H1 (cell line): Measurements from ENCODE around the gene GMIP. TPM values are rescaled to one million over a fixed set of nuclear protein-coding genes. Genes with fewer than 3 reads are reported as not detected.

Source experiments
- CTCF ChIA-PET: fragments of 300-600 bp; sonication (Branson Sonifier 250); formaldehyde crosslinking; loops from one replicate; lab custom pipeline; 2021; ENCODE audit not compliant: partially characterized antibody; lab: Charles Lee
- POLR2A ChIA-PET: fragments of 300-600 bp; sonication (Branson Sonifier 250); formaldehyde crosslinking; loops from one replicate; lab custom pipeline; 2021; ENCODE audit warnings: inconsistent platforms; ENCODE audit not compliant: partially characterized antibody; lab: Charles Lee
- DNase-seq, 2 experiments: peaks; one replicate each; pipeline versions ENCODE4 v3.0.0 to v3.0.0-alpha.2; 2010 to 2022; ENCODE audit warnings: low spot score in 2 of 2, low read depth in 1 of 2, mixed read lengths in 1 of 2
- FAIRE-seq: peaks from 2 replicates; lab custom pipeline; 2011; peaks lifted over from hg19 to GRCh38; lab: Jason Lieb, UNC
- H2AFZ ChIP-seq: 2 replicates; pipeline ENCODE4 v1.8.1; 2012; ENCODE audit warnings: low read length, inconsistent platforms
- H2AK5ac ChIP-seq: 2 replicates; pipeline ENCODE4 v1.6.1; 2013; ENCODE audit warnings: low read depth, low read length
- H2BK120ac ChIP-seq: replicated peaks from 2 replicates; pipeline ENCODE3; 2013; ENCODE audit warnings: low read depth, low read length, inconsistent platforms
- H2BK12ac ChIP-seq: 2 replicates; pipeline ENCODE4 v1.6.1; 2013; ENCODE audit warnings: low read depth, low read length
- H2BK15ac ChIP-seq: 2 replicates; pipeline ENCODE4 v1.6.1; 2013; ENCODE audit warnings: low read length
- H2BK20ac ChIP-seq: 2 replicates; pipeline ENCODE4 v1.6.1; 2013; ENCODE audit warnings: low read length
- H2BK5ac ChIP-seq: 2 replicates; pipeline ENCODE4 v1.6.1; 2013; ENCODE audit warnings: low read depth, low read length
- H3K14ac ChIP-seq: 2 replicates; pipeline ENCODE4 v1.6.1; 2013; ENCODE audit warnings: inconsistent platforms; ENCODE audit not compliant: insufficient read length
- H3K18ac ChIP-seq: 2 replicates; pipeline ENCODE4 v1.6.1; 2013; ENCODE audit warnings: low read length; ENCODE audit errors: extremely low read depth
- H3K23ac ChIP-seq: 2 replicates; pipeline ENCODE4 v1.6.1; 2013; ENCODE audit warnings: inconsistent platforms; ENCODE audit not compliant: insufficient read length
- H3K23me2 ChIP-seq: 2 replicates; pipeline ENCODE4 v1.6.1; 2013; ENCODE audit warnings: low read depth, low read length
- H3K27ac ChIP-seq: 2 replicates; pipeline ENCODE4 v1.6.1; 2011; ENCODE audit warnings: low read depth, low read length, inconsistent platforms
- H3K27me3 ChIP-seq, 4 experiments: replicated peaks in 1 of 4; 1 replicate in 1 of 4; 2 replicates in 3 of 4; pipeline versions ENCODE4 v1.6.1 to v1.8.1; 2011 to 2013; ENCODE audit warnings: low read length in 3 of 4, mild to moderate bottlenecking in 3 of 4, inconsistent platforms in 2 of 4, mixed read lengths in 2 of 4, moderate library complexity in 1 of 4; ENCODE audit not compliant: control insufficient read depth in 3 of 4, insufficient read depth in 3 of 4; ENCODE audit errors: extremely low read depth in 1 of 4
- H3K36me3 ChIP-seq, 4 experiments: 2 replicates each; pipeline versions ENCODE4 v1.6.1 to v1.8.1; 2011 to 2013; ENCODE audit warnings: mild to moderate bottlenecking in 4 of 4, low read length in 3 of 4, moderate library complexity in 2 of 4, control low read depth in 1 of 4, inconsistent platforms in 1 of 4; ENCODE audit not compliant: insufficient read depth in 4 of 4, control insufficient read depth in 2 of 4
- H3K4ac ChIP-seq: replicated peaks from 2 replicates; pipeline ENCODE3; 2013; ENCODE audit warnings: low read length, low read depth, mixed read lengths, inconsistent platforms; ENCODE audit not compliant: insufficient read length
- H3K4me1 ChIP-seq, 4 experiments: replicated peaks in 1 of 4; 1 replicate in 1 of 4; 2 replicates in 3 of 4; pipeline versions ENCODE4 v1.6.1 to v1.8.1; 2011 to 2013; ENCODE audit warnings: low read length in 3 of 4, inconsistent platforms in 2 of 4, mixed read lengths in 1 of 4; ENCODE audit not compliant: insufficient read depth in 4 of 4, control insufficient read depth in 3 of 4
- H3K4me2 ChIP-seq, 2 experiments: 2 replicates each; pipeline versions ENCODE4 v1.6.1 to v1.8.1; 2011 to 2013; ENCODE audit warnings: low read depth in 2 of 2, low read length in 2 of 2, control low read depth in 1 of 2, inconsistent platforms in 1 of 2, mild to moderate bottlenecking in 1 of 2; ENCODE audit not compliant: insufficient read depth in 1 of 2
- H3K4me3 ChIP-seq, 4 experiments: fragments of 200-600, 300-600 bp in 1 of 4; sonication (generic), shearing (Covaris generic), sonication (Bioruptor Twin) in 1 of 4; 2 replicates each; pipeline versions ENCODE4 v1.5.1 to v1.8.1; 2011 to 2016; ENCODE audit warnings: low read length in 4 of 4, low read depth in 3 of 4, control low read depth in 2 of 4, inconsistent platforms in 2 of 4, mild to moderate bottlenecking in 2 of 4, mixed read lengths in 1 of 4, moderate library complexity in 1 of 4; ENCODE audit not compliant: insufficient read depth in 2 of 4; ENCODE audit errors: extremely low read depth in 1 of 4
- H3K56ac ChIP-seq: replicated peaks from 2 replicates; pipeline ENCODE3; 2013; ENCODE audit warnings: low read depth, mild to moderate bottlenecking, mixed read lengths, low read length, inconsistent platforms; ENCODE audit not compliant: insufficient read length
- H3K79me1 ChIP-seq: 2 replicates; pipeline ENCODE4 v1.6.1; 2013; ENCODE audit warnings: low read depth, low read length, control low read depth
- H3K79me2 ChIP-seq, 2 experiments: 2 replicates each; pipeline versions ENCODE4 v1.6.1 to v1.8.1; 2012 to 2013; ENCODE audit warnings: low read length in 2 of 2, mild to moderate bottlenecking in 2 of 2, inconsistent platforms in 1 of 2; ENCODE audit not compliant: insufficient read depth in 2 of 2, control insufficient read depth in 1 of 2
- H3K9ac ChIP-seq, 4 experiments: replicated peaks in 1 of 4; 1 replicate in 1 of 4; 2 replicates in 3 of 4; pipeline versions ENCODE4 v1.6.1 to v1.8.1; 2011 to 2013; ENCODE audit warnings: low read depth in 3 of 4, low read length in 3 of 4, control low read depth in 2 of 4, mild to moderate bottlenecking in 2 of 4, moderate library complexity in 2 of 4, inconsistent platforms in 1 of 4; ENCODE audit errors: extremely low read depth in 1 of 4
- H3K9me3 ChIP-seq, 2 experiments: 2 replicates each; pipeline versions ENCODE4 v1.6.1 to v1.8.1; 2012 to 2013; ENCODE audit warnings: mild to moderate bottlenecking in 2 of 2, moderate library complexity in 2 of 2, control low read depth in 1 of 2, inconsistent platforms in 1 of 2, low read depth in 1 of 2, low read length in 1 of 2, mixed read lengths in 1 of 2; ENCODE audit not compliant: insufficient read depth in 2 of 2
- H4K20me1 ChIP-seq, 2 experiments: replicated peaks in 1 of 2; 2 replicates each; pipeline versions ENCODE3 to v1.8.1; 2011 to 2013; ENCODE audit warnings: inconsistent platforms in 2 of 2, low read length in 2 of 2, mild to moderate bottlenecking in 1 of 2; ENCODE audit not compliant: insufficient read depth in 2 of 2, control insufficient read depth in 1 of 2
- H4K5ac ChIP-seq: 2 replicates; pipeline ENCODE4 v1.6.1; 2013; ENCODE audit warnings: low read length, low read depth, mixed read lengths, inconsistent platforms; ENCODE audit not compliant: insufficient read length
- H4K8ac ChIP-seq: 2 replicates; pipeline ENCODE4 v1.8.0; 2013; ENCODE audit warnings: mild to moderate bottlenecking, moderate library complexity, low read length, inconsistent platforms; ENCODE audit not compliant: insufficient read depth; ENCODE audit errors: extremely low read depth
- H4K91ac ChIP-seq: replicated peaks from 2 replicates; pipeline ENCODE3; 2013; ENCODE audit warnings: low read length, mixed read lengths, inconsistent platforms; ENCODE audit not compliant: insufficient read length
- EP300 ChIP-seq, 2 experiments: IDR thresholded peaks; 1 replicate in 1 of 2; 2 replicates in 1 of 2; pipeline ENCODE4 v1.6.1; 2011 to 2012; ENCODE audit warnings: low read depth in 2 of 2, low read length in 2 of 2, mild to moderate bottlenecking in 2 of 2, borderline replicate concordance in 1 of 2, inconsistent platforms in 1 of 2, moderate library complexity in 1 of 2
- GTF2F1 ChIP-seq: IDR thresholded peaks from 2 replicates; pipeline ENCODE4 v1.6.1; 2012; ENCODE audit warnings: low read depth, low read length, improper control_type of control experiment, borderline replicate concordance
- SP4 ChIP-seq: IDR thresholded peaks from 2 replicates; pipeline ENCODE4 v1.6.1; 2012; ENCODE audit warnings: low read length, inconsistent platforms
- TEAD4 ChIP-seq: IDR thresholded peaks from 2 replicates; pipeline ENCODE4 v1.6.1; 2012; ENCODE audit warnings: low read depth, low read length, inconsistent platforms, mixed read lengths
- whole genome bisulfite sequencing, 2 experiments: shearing (Covaris generic) in 1 of 2; methylation state at CpG; one replicate each; pipeline versions ENCODE4 v1.1.6 to v1.1.7; 2013 to 2015; ENCODE audit warnings: low lambda C conversion rate in 2 of 2, mixed read lengths in 2 of 2, inconsistent platforms in 1 of 2, low coverage in 1 of 2, missing lambda C conversion rate in 1 of 2; ENCODE audit not compliant: insufficient replicate concordance in 2 of 2, insufficient coverage in 1 of 2, insufficient read length in 1 of 2; ENCODE audit errors: extremely low coverage in 1 of 2, missing lambda C conversion rate in 1 of 2; 5-methylcytosine and 5-hydroxymethylcytosine counted together
- polyA plus RNA-seq, 7 experiments: library from polyadenylated mRNA; depleted of rRNA in 3 of 7; stranded (reverse) in 5 of 7; unstranded in 2 of 7; fragments of >200 nt in 5 of 7; fragments of 200-250 nt in 2 of 7; gene quantifications; 1 replicate in 5 of 7; 2 replicates in 1 of 7; 4 replicates in 1 of 7; pipeline versions ENCODE4 v1.2.1 to v1.2.3, GENCODE V29; 2011 to 2013; ENCODE audit warnings: missing spikeins in 2 of 7, mixed read lengths in 2 of 7
- total RNA-seq: library from RNA; stranded (reverse); fragmentation: NEBNext Ultra II Directional; extraction: Animal tissue kit (Norgen Biotek cat#: 25700); gene quantifications from 2 replicates; pipeline ENCODE4 v1.2.1, GENCODE V29; 2021

The GMIP gene
- total and polyA plus RNA-seq, 2 of the 8 experiments (the other 6 are each of a cell fraction or from before 2014, with no cell fraction given): 5.7 to 18.1 TPM

- no peaks in the 10 kb centered on the region for H3K23me2 ChIP-seq
- H3K4me2 ChIP-seq: no peak overlapping the region
- peaks cover 0 to 5% of the 10 kb centered on the region in 2 experiments; a peak in 1 of 4 replicates for H3K79me2 ChIP-seq
- peaks cover 5 to 23% of the 10 kb centered on the region in 2 experiments for H4K20me1 ChIP-seq
- H3K23ac ChIP-seq: no peak overlapping the region
- H3K18ac ChIP-seq: no peak overlapping the region
- H2BK15ac ChIP-seq: no peak overlapping the region
- no peak overlapping the region for H3K56ac ChIP-seq
- no peaks in the 10 kb centered on the region for H3K9me3 ChIP-seq
- H3K4me3 ChIP-seq: no peak overlapping the region
- H2BK5ac ChIP-seq: no peak overlapping the region
- H3K9ac ChIP-seq: no peak overlapping the region
- no peak overlapping the region for H2BK20ac ChIP-seq
- H3K14ac ChIP-seq: no peak overlapping the region
- H2AFZ ChIP-seq: no peak overlapping the region
- no peak overlapping the region for H4K91ac ChIP-seq
- no peak for DNase-seq
- no peak overlapping the region for H2AK5ac ChIP-seq
- no peaks in the 10 kb centered on the region for H3K27me3 ChIP-seq
- no peak overlapping the region for H3K27ac ChIP-seq
- FAIRE-seq: no peak
- POLR2A ChIA-PET: interaction anchor here (0.6 to 3.7 kb wide), 4 partner anchors 10 to 28 kb away, joined by 4 to 13 read pairs (median 4); partner anchors contain the start of genes GMIP and LPAR2
- no peak overlapping the region for H4K8ac ChIP-seq
- 95% methylated on average over 23 of the region's 27 CpGs; no CpG with 5 or more reads in 1 of the 2 experiments for WGBS, 2 experiments
- no peak overlapping the region for H4K5ac ChIP-seq
- H2BK120ac ChIP-seq: no peak overlapping the region
- H3K4ac ChIP-seq: no peak overlapping the region
- H3K36me3 ChIP-seq: peaks cover 47 to 88% (median 75%) of the 10 kb centered on the region in 4 experiments
- TF ChIP-seq EP300 (IDR thresholded peaks at IDR 0.05; ENCODE audit: borderline replicate concordance in 1 of 2, low read depth in 2 of 2, low read length in 2 of 2) (no peak), SP4 (no peak), GTF2F1 (no peak), TEAD4 (no peak)
- TF ChIP-seq, all 59 proteins: peak for 0
- CTCF ChIA-PET: interaction anchor here (5.0 to 5.7 kb wide), 2 partner anchors 12 to 102 kb away, joined by 19 to 38 read pairs; partner anchors contain the start of gene GMIP
- Histone ChIP-seq H3K79me1 (peaks cover 6% of the 10 kb centered on the region), H3K4me1 (no peaks in the 10 kb centered on the region), H2BK12ac (no peak overlapping the region)
These were observed 12.3 kb upstream of the GMIP start for GRCh38 chr19:19655641-19656343.
